Activated CD4-positive, CD25-positive, alpha-beta regulatory T cell (primary cell): ENCODE results near the gene KCNF1.
"Not testable (repeated sequence)": the region's sequence is repeated elsewhere in the genome, so short reads cannot be mapped to it uniquely, and the experiment has no call there.

Source experiments
- DNase-seq, 4 experiments: peaks; one replicate each; lab custom pipeline; 2025; lab: John Stamatoyannopoulos, UW

KCNF1 gene

GRCh38 chr2:10940596-10940995 is 28.9 kb downstream of the KCNF1 start:
- DNase-seq = no peak

- DNase-seq = no peak
Observed at GRCh38 chr2:10941383-10941782, 29.6 kb downstream of the KCNF1 start.

DNA sequence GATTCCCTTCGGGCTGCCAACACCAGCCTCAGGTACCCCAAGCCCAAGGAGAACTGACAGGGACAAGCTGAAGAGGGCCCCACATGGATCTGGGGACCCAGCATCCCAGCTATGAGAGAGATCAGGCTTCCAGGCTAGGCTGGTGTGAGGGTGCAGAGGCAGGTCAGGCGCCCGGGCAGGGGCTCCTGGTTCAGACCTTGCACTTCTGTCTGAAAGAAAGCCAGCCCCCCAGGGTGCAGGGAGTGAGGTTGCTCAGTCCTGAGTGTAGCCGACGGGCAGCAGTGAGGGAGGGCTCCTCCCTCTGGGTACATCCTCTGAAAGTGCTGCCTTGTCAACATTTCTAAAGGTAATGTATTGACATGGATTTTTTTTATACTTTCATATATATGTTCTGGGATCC is 33.1 kb downstream of the KCNF1 start:
- DNase-seq = no peak

GRCh38 chr2:10946394-10946793 is 34.7 kb downstream of the KCNF1 start:
- no peak for DNase-seq

DNA sequence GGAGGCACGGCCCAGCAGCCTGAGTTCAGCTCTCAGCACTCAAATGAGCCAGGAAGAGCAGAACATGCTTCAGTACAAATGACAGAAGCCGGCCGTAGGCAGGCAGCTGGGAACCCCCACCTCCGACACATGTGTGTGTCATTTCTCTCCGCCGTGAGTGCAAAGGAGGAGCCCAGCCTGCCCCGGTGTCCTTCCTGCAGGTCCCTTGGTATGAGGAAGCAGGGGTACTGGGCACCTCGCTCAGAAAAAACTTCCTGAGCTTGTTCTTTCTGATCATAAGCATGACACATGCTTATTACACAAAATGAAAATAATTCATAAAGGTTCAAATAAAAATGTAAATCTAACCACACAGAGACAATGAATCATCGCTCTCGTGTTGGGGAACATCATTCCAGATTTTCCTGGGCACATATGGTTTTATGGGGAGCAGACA is 35.3 kb downstream of the KCNF1 start:
- no peak for DNase-seq

DNA sequence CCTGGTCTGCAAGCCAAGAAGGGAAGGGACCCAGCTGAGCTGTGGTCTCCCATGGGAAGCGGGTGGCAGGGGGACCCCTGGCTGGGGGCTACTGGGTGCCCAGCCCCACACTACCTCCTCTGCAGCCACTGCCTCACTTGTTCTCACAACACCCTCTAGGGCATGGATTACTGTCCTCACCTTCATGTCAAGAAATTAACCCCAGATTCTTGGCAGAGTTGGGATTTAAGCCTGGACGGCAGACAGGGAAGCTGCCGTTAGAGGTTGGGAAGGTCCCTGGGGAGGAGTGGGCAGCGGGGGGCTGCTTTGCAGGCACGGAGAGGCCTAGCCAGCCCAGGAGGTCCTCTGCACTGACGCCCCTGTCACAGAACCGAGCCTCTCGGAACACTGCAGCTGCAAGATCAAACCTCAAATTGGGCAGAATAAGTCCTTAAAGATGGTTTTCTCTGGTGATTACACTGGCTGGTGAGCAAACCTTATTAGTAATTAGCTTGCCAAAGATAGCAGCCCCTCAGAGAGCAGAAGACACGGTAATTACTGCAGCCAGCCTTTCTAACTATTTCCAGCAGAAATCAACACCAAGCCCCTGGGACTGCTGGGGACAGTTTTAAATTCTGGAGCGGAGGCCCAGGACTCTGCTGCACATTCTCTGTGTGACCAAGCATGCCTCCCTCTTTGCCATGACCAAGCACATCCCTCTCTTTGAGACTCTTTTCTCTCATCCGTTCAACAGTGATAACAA is 35.9 kb downstream of the KCNF1 start:
- no peak for DNase-seq

GRCh38 chr2:10948188-10948564 is 36.4 kb downstream of the KCNF1 start:
- DNase-seq = no peak

DNA sequence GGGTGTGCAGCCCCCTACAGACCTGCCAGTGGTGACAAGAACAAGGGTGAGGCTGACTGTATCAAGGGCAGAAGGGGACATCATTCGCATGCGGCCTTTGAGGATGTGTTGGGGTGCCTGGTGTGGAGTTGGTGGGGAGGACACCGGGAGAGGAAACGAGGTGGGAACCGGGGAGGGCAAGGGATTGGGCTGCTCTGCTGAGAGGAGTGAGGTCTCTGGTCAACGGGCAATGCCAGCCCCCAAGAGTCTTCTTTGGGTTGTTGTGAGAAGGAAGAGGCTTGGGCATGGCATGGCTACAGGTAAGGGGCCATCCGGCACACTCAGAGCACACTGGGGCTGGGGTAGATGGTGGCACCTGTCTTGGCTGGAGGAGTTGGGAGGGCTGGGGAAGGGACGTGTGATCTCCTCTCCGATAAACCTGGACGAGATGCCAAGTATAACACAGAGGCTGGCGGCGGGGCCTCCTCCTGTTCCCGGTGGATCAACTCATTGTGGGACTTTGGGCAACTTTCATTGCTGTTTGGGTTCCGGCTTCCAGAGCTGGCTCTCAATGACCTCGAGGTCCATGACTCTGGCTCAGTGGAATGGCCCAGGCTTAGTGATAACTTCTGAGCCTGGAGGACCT is 37.0 kb downstream of the KCNF1 start:
- no peak for DNase-seq

- no peak for DNase-seq
Observed at GRCh38 chr2:10949835-10950234, 38.1 kb downstream of the KCNF1 start.

DNA sequence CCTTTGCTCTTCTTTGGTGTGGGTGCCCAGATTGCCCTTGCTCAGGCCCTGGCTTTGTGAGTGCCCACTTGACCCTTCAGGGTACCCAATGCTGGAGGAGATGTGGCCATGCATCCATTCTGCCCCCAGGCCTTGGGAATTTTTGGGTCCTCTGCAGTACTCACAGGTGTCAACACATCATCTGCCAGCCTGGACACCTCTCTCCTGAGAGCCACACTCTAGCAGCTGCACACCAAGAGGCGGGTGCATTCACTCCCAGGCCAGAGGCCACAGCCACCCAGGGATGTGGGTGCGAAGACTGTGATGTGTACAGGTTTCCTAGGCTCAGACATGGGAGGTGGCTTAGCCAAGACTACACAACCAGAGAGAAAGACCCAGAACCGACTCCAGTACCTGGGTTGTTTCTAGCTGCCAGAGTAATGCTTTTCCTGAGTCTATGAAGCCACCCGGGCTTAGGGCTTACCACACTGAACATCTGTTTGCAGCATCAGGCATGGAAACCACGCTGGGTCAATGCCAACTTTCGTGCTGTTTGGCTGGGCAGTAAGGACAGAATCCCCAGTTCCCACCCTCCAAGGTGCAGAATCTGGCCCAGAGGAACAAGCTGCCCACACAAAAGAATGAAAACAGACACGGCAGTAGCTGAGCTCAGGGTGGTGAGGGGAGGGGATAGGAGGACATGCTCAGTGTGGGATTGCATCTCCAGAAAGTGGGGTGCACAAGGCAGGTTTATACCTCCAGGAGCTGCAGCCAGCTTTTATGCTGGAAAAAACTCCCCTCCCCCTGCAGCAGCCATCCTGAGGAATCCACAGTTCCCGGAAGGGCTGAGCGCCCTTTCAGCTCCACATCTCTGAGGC is 40.1 kb downstream of the KCNF1 start:
- DNase-seq = no peak

DNA sequence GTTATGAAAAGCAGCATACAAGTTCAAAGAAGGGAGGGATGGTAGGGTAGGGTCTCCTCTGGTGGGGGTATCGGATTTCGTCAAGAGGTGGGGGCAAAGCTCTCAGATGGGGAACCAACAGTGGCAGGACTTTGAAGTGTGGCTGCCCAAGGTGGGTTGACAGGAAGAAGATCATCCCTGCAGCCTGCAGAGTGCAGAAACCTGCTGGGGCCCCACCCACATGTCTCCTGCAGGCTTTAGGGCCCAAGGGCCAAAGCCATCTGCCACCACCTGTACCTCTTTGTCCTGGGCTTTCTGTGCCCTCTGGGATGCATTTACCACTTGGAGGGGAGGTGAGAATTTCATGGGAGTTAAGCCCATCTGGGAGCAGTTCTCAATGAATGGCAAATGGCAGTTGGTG is 42.7 kb downstream of the KCNF1 start:
- no peak for DNase-seq

GRCh38 chr2:10954856-10955818 is 43.4 kb downstream of the KCNF1 start:
- no peak for DNase-seq

DNA sequence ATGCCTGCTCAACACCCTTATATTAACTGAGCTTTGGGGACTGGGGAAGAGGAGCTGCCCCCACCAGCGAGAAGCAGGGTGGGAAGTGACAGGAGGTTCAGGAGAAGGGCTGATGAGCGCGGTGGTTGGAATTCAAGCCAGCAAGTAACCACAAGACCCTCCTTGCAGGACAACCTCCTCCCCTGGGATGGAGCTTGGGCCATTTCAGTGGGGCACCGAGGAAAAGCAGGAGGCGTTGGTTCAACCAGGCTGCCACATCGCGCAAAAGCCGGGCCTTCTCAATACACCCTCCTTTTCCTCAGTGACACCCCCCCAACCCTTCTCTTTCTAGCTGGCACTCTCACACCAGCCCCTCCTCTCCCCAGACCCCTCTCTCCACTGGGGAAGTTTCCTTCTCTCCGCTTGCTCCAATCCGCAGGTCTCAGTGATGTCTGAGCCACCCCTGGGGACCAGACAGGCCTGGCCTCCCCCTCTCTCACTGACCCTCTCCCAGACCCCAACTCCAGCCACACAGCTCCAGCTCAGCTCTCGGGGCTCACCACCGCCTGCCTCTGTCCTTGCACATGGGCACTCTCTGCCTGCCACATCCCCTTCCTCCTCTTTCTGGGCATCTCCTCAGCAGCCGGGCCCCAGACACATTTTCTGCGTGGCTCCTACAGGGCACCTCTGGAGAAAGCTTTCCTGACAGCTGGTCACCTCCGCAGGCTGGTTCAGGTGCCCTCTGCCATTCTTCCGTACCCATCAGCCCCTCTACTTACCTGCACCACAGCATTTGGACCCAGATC is 44.5 kb downstream of the KCNF1 start:
- DNase-seq = no peak

DNA sequence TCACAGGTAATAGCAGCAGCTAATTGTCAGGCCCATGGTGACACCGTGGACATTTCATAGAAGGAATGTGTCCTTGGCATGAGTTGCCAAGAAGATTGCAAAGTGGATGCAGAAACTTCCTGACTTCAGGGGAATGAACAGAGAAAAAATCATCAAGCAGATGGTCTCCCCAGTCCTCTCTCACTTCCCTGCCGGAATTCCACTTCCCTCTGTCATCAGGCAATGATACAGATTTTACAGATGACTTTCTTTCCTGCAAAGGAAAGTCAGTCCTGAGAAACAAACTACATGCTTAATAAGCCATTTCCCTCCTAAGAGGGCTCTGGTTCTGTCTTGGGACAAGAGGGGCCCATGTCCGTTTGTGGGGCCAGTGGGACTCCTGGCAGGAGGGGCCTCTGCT is 45.7 kb downstream of the KCNF1 start:
- DNase-seq = no peak

GRCh38 chr2:10958452-10958851 is 46.7 kb downstream of the KCNF1 start:
- DNase-seq = not testable (repeated sequence)

GRCh38 chr2:10960606-10961489 is 49.1 kb downstream of the KCNF1 start:
- DNase-seq = no peak

DNA sequence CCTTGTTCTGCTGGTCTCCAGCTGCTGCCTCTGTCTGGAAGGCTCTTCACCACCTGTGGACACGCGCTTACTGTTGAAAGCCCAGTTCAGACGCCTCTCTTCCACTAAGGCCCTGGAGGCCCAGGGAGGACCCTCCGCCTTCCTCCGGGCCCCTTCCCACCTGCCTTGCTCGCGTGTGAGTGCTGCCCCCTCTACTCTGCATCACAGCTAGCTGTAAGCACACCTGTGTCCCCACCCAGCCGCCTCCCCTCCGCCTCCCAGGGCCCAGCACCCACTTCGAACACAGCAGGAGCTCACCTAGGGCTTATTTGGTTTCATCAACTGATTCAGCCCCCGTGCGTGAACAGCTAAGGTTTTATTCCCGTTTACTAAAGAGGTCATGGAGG is 49.7 kb downstream of the KCNF1 start:
- DNase-seq = no peak

- DNase-seq = no peak
Observed at GRCh38 chr2:10962004-10962403, 50.3 kb downstream of the KCNF1 start.

GRCh38 chr2:10963155-10963554 is 51.4 kb downstream of the KCNF1 start:
- no peak for DNase-seq
